ENCODE measurements around the gene SHB.

SHB gene

DNA sequence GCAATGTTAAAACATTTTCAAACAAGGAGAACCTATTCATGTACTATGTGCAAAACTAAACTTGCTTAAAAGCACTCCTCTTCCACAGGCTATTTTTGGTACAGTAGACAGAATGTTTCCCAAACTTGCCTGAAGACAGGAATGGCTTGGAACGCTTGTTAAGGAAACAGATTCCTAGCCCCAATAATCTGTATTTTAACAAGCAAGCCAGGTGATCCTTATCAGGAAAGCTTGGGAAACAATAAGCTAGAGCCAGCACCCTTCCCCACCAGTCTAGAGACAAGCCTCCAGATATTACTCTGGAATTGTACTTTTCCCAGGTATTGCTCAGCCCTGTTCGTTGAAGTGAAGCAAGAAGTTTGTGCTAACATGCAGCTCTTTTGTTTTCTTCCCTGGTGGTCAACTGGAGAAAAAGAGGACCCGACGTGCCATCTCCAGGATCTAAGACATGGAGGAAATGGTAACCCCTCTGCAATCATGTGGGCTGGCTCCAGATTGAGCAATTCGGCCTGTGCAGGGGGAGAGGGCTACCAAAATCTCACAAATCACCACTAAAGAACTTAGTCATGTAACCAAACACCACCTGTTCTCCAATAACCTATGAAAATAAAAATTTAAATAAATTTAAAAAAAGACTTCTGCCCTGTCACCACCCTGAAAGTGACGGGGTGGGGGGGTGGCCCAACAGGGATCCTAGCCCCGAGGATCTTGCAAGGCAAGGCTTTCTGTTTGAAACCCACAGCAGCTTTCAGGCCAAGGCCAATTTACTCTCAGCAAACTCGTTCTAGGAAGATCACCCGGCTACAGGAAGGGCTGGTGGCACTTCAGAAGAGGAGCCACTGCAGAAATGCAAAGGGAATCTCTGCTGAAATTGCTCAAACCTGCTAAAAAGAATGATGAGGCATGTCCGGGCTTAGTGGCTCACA lies 48.6 kb downstream of the SHB start:
- Histone ChIP-seq H3K9me3 (ENCODE audit: control insufficient read depth, low read length) (no peaks in the 10 kb centered on the region), H3K27me3 (ENCODE audit: control insufficient read depth, insufficient read depth, low read length) (no peaks in the 10 kb centered on the region), H3K9ac (no peak overlapping the region), H3K4me3 (ENCODE audit: low read depth, low read length) (no peak overlapping the region), H3K4me1 (peaks cover 13% of the 10 kb centered on the region), H3K27ac (peak overlapping the region; percentile 32), H3K36me3 (ENCODE audit: control insufficient read depth, insufficient read depth, low read length) (no peaks in the 10 kb centered on the region), H3K79me2 (peaks cover 2% of the 10 kb centered on the region), H3K4me2 (ENCODE audit: low read length) (no peak overlapping the region), H2AFZ (no peak overlapping the region)
- TF ChIP-seq, protein P1, sequence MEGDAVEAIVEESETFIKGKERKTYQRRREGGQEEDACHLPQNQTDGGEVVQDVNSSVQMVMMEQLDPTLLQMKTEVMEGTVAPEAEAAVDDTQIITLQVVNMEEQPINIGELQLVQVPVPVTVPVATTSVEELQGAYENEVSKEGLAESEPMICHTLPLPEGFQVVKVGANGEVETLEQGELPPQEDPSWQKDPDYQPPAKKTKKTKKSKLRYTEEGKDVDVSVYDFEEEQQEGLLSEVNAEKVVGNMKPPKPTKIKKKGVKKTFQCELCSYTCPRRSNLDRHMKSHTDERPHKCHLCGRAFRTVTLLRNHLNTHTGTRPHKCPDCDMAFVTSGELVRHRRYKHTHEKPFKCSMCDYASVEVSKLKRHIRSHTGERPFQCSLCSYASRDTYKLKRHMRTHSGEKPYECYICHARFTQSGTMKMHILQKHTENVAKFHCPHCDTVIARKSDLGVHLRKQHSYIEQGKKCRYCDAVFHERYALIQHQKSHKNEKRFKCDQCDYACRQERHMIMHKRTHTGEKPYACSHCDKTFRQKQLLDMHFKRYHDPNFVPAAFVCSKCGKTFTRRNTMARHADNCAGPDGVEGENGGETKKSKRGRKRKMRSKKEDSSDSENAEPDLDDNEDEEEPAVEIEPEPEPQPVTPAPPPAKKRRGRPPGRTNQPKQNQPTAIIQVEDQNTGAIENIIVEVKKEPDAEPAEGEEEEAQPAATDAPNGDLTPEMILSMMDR (IDR thresholded peaks at IDR 0.05) = no peak

DNA sequence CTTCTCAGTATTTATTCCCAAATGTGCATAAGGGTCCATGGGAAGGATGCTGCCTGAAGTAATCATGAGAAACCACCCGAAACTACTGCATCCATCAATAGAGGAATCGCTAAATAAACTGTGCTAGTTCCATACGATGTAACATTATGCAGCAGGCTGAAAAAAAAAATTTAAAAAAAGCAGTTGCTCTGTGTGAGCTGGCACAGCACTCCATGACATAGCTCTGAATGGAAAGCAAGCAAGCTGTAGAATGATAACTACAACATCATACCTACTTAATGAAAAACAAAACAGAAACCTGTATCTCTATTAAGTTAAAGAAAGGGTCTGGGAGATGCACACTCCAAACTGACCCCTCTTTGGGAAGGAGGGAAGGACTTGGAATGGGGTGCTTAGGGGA lies 49.3 kb downstream of the SHB start:
- Histone ChIP-seq H3K27me3 (ENCODE audit: control insufficient read depth, insufficient read depth, low read length) (no peaks in the 10 kb centered on the region), H3K27ac (no peak overlapping the region), H3K4me2 (ENCODE audit: low read length) (no peak overlapping the region), H3K9ac (no peak overlapping the region), H3K79me2 (peaks cover 6% of the 10 kb centered on the region), H3K4me1 (peaks cover 13% of the 10 kb centered on the region), H2AFZ (no peak overlapping the region), H3K9me3 (ENCODE audit: control insufficient read depth, low read length) (no peaks in the 10 kb centered on the region), H3K4me3 (ENCODE audit: low read depth, low read length) (no peak overlapping the region), H3K36me3 (ENCODE audit: control insufficient read depth, insufficient read depth, low read length) (no peaks in the 10 kb centered on the region)
- TF ChIP-seq, protein P1 (IDR thresholded peaks at IDR 0.05) = no peak

DNA sequence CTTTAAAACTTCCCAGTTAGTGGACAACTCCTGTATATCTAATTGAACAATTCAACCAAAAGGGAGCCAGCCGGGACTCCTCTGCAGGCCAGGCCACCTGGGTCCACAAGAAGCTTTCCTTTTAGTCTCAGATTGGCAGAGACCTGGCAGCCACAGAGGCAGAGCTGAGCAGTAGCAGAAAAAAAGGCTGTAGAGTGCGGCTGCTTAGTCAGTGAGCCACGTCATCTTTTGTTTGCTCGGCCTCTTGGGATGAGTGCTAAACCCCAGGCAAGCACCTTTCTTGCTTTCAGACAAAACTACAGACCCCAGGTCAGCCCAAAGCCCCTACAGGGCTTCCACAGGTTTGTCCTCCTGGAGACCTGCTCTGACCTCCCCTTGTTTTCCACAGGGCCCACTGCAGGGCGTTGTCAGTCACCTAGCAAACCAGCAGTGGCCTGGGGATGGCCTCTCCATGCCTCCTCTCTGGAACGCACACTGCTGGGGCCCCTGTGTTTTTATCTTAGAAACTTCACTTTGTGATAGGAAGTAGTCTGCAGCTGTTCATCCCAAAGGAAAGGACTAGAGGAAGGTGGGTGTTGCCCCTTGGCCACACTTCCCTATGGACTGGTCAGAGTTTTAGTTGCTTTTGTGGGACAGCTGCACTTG lies 49.9 kb downstream of the SHB start:
- Histone ChIP-seq H3K9ac (no peak overlapping the region), H3K4me1 (peaks cover 13% of the 10 kb centered on the region), H3K9me3 (ENCODE audit: control insufficient read depth, low read length) (no peaks in the 10 kb centered on the region), H3K79me2 (peaks cover 8% of the 10 kb centered on the region), H3K36me3 (ENCODE audit: control insufficient read depth, insufficient read depth, low read length) (no peaks in the 10 kb centered on the region), H3K4me3 (ENCODE audit: low read depth, low read length) (no peak overlapping the region), H2AFZ (no peak overlapping the region), H3K27me3 (ENCODE audit: control insufficient read depth, insufficient read depth, low read length) (no peaks in the 10 kb centered on the region), H3K27ac (no peak overlapping the region), H3K4me2 (ENCODE audit: low read length) (no peak overlapping the region)
- TF ChIP-seq, protein P1 (IDR thresholded peaks at IDR 0.05) = no peak

DNA sequence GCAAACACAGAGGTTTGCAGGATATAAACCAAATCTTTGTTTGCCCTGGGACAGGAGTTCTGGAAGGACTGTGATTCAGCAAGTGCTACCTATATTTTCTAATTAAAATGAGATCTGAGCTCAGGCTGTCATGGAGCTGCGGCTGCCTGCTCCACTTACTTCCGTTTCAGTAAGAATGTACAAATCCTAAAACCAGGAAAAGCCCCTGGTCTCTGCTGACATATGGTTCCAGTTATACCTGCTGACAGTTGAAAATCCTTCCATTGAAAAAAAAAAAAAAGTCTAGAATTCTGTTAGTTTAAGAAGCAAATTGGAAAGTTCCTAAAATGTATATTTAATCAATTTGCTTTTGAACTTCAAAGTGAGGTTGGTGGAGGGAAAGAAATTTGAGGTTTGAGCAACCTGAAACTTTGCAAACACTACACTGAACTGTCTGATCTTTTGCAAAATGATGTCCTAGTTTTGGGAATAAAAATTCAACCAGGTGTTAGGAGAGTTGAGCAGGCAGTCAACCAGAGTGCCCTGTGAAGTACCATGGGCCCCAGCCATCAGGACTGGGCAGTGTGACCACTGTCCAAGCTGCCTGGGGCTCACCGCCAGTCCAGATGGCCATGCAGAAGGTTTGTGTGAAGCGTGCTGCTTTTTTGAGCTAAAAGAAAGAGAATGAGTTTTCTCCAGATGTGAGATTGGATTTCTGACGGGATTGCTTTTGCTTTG lies 50.6 kb downstream of the SHB start:
- no peak overlapping the region for H3K9ac ChIP-seq

More for the DNA sequence above, 50.6 kb downstream of the SHB start:
- H3K27me3 ChIP-seq (ENCODE audit: control insufficient read depth, insufficient read depth, low read length) = no peaks in the 10 kb centered on the region
- peaks cover 12% of the 10 kb centered on the region for H3K79me2 ChIP-seq
- H3K4me2 ChIP-seq (ENCODE audit: low read length) = no peak overlapping the region
- H3K4me3 ChIP-seq (ENCODE audit: low read depth, low read length) = no peak overlapping the region
- TF ChIP-seq, protein P1 (IDR thresholded peaks at IDR 0.05) = no peak
- H3K36me3 ChIP-seq (ENCODE audit: control insufficient read depth, insufficient read depth, low read length) = no peaks in the 10 kb centered on the region
- H3K9me3 ChIP-seq (ENCODE audit: control insufficient read depth, low read length) = no peaks in the 10 kb centered on the region
- no peak overlapping the region for H3K27ac ChIP-seq
- H2AFZ ChIP-seq = no peak overlapping the region
- peaks cover 13% of the 10 kb centered on the region for H3K4me1 ChIP-seq

Measured in parathyroid adenoma (tissue), 2 donors.